ENCODE data around the gene TOMM6. TPM values are rescaled to one million over a fixed set of nuclear protein-coding genes. Genes with fewer than 3 reads are reported as not detected.

TOMM6 gene
- total and polyA plus RNA-seq, 4 donors = 48.2 to 123 (median 86.1) TPM

- TF ChIP-seq MAX (IDR thresholded peaks at IDR 0.05) (no peak), SP1 (IDR thresholded peaks at IDR 0.05) (no peak), EGR1 (IDR thresholded peaks at IDR 0.05; ENCODE audit: low read depth in 2 of 2) (no peak)
Measured at GRCh38 chr6:41790045-41790444, 2.6 kb downstream of the TOMM6 start (continued).

DNA sequence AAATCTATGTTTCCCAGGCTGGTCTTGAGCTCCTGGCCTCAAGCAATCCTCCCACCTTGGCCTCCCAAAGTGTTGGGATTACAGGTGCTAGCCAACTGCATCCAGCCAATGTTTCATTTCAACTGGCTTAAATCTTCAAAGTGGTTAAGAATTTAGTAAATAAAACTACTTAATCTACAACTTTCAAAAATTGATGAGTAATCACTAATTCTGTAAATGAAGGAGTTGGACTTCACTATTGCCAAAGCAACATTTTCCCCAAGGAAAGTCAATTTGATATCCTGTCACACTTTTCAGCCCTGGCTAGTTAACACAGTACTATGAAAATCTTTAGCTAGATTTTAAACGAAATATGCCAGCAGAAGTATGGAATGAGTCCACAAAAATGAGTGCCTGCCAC, 3.8 kb downstream of the TOMM6 start:
- DNase-seq (ENCODE audit: low spot score) = no peak
- WGBS = 86% methylated on average over 1 of the region's 1 CpG
- no peak overlapping the region for H3K27ac ChIP-seq (ENCODE audit: low read depth in 1 of 2, low read length in 2 of 2)

GRCh38 chr6:41791984-41792383, 4.5 kb downstream of the TOMM6 start:
- Histone ChIP-seq H3K36me3 (ENCODE audit: control insufficient read depth in 4 of 4, insufficient read depth in 3 of 4, low read depth in 1 of 4, low read length in 3 of 4) (peaks cover 1 to 35% (median 24%) of the 10 kb centered on the region in 4 donors), H3K4me3 (ENCODE audit: low read depth in 1 of 3, low read length in 3 of 3) (no peak overlapping the region), H3K27me3 (ENCODE audit: control insufficient read depth in 4 of 4, insufficient read depth in 4 of 4, low read length in 3 of 4) (no peaks in the 10 kb centered on the region), H3K4me1 (ENCODE audit: control insufficient read depth in 4 of 4, insufficient read depth in 4 of 4, low read length in 3 of 4) (peaks cover 5 to 11% (median 9%) of the 10 kb centered on the region in 4 donors), H3K9ac (ENCODE audit: low read depth in 1 of 2, low read length in 2 of 2) (no peak overlapping the region), H3K27ac (ENCODE audit: low read depth in 1 of 2, low read length in 2 of 2) (no peak overlapping the region), H3K9me3 (ENCODE audit: control insufficient read depth in 4 of 4, low read length in 3 of 4) (no peaks in the 10 kb centered on the region)
- no peak for DNase-seq (ENCODE audit: low spot score)
- 91% methylated on average over 4 of the region's 4 CpGs for WGBS
- no peak for TF ChIP-seq FOXA2 (IDR thresholded peaks at IDR 0.05)
- TF ChIP-seq, protein P1, sequence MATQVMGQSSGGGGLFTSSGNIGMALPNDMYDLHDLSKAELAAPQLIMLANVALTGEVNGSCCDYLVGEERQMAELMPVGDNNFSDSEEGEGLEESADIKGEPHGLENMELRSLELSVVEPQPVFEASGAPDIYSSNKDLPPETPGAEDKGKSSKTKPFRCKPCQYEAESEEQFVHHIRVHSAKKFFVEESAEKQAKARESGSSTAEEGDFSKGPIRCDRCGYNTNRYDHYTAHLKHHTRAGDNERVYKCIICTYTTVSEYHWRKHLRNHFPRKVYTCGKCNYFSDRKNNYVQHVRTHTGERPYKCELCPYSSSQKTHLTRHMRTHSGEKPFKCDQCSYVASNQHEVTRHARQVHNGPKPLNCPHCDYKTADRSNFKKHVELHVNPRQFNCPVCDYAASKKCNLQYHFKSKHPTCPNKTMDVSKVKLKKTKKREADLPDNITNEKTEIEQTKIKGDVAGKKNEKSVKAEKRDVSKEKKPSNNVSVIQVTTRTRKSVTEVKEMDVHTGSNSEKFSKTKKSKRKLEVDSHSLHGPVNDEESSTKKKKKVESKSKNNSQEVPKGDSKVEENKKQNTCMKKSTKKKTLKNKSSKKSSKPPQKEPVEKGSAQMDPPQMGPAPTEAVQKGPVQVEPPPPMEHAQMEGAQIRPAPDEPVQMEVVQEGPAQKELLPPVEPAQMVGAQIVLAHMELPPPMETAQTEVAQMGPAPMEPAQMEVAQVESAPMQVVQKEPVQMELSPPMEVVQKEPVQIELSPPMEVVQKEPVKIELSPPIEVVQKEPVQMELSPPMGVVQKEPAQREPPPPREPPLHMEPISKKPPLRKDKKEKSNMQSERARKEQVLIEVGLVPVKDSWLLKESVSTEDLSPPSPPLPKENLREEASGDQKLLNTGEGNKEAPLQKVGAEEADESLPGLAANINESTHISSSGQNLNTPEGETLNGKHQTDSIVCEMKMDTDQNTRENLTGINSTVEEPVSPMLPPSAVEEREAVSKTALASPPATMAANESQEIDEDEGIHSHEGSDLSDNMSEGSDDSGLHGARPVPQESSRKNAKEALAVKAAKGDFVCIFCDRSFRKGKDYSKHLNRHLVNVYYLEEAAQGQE (IDR thresholded peaks at IDR 0.05) = no peak
- TF ChIP-seq RAD21 (IDR thresholded peaks at IDR 0.05) = no peak
- no peak for TF ChIP-seq RXRA (IDR thresholded peaks at IDR 0.05)
- TF ChIP-seq YY1 (IDR thresholded peaks at IDR 0.05) = no peak
- TF ChIP-seq HNF4G (IDR thresholded peaks at IDR 0.05) = no peak
- no peak for TF ChIP-seq EGR1 (IDR thresholded peaks at IDR 0.05; ENCODE audit: low read depth in 2 of 2)

More for the DNA sequence above, 3.8 kb downstream of the TOMM6 start:
- no peak for TF ChIP-seq JUND (IDR thresholded peaks at IDR 0.05)
- H3K36me3 ChIP-seq (ENCODE audit: control insufficient read depth in 4 of 4, insufficient read depth in 3 of 4, low read depth in 1 of 4, low read length in 3 of 4) = peaks cover 1 to 35% (median 22%) of the 10 kb centered on the region in 4 donors
- peaks cover 5 to 11% (median 9%) of the 10 kb centered on the region in 4 donors for H3K4me1 ChIP-seq (ENCODE audit: control insufficient read depth in 4 of 4, insufficient read depth in 4 of 4, low read length in 3 of 4)
- no peaks in the 10 kb centered on the region for H3K27me3 ChIP-seq (ENCODE audit: control insufficient read depth in 4 of 4, insufficient read depth in 4 of 4, low read length in 3 of 4)
- no peak overlapping the region for H3K4me3 ChIP-seq (ENCODE audit: low read depth in 1 of 3, low read length in 3 of 3)
- no peaks in the 10 kb centered on the region for H3K9me3 ChIP-seq (ENCODE audit: control insufficient read depth in 4 of 4, low read length in 3 of 4)
- H3K9ac ChIP-seq (ENCODE audit: low read depth in 1 of 2, low read length in 2 of 2) = no peak overlapping the region

- H3K4me3 ChIP-seq (ENCODE audit: low read depth in 1 of 3, low read length in 3 of 3) = no peak overlapping the region
- H3K36me3 ChIP-seq (ENCODE audit: control insufficient read depth in 4 of 4, insufficient read depth in 3 of 4, low read depth in 1 of 4, low read length in 3 of 4) = peaks cover 1 to 21% (median 12%) of the 10 kb centered on the region in 4 donors
- WGBS = 87% methylated on average over 2 of the region's 2 CpGs
- DNase-seq (ENCODE audit: low spot score) = no peak
- no peaks in the 10 kb centered on the region for H3K9me3 ChIP-seq (ENCODE audit: control insufficient read depth in 4 of 4, low read length in 3 of 4)
- no peak overlapping the region for H3K27ac ChIP-seq (ENCODE audit: low read depth in 1 of 2, low read length in 2 of 2)
- no peak overlapping the region for H3K9ac ChIP-seq (ENCODE audit: low read depth in 1 of 2, low read length in 2 of 2)
- no peaks in the 10 kb centered on the region for H3K4me1 ChIP-seq (ENCODE audit: control insufficient read depth in 4 of 4, insufficient read depth in 4 of 4, low read length in 3 of 4)
- H3K27me3 ChIP-seq (ENCODE audit: control insufficient read depth in 4 of 4, insufficient read depth in 4 of 4, low read length in 3 of 4) = no peaks in the 10 kb centered on the region
- TF ChIP-seq, protein P2, sequence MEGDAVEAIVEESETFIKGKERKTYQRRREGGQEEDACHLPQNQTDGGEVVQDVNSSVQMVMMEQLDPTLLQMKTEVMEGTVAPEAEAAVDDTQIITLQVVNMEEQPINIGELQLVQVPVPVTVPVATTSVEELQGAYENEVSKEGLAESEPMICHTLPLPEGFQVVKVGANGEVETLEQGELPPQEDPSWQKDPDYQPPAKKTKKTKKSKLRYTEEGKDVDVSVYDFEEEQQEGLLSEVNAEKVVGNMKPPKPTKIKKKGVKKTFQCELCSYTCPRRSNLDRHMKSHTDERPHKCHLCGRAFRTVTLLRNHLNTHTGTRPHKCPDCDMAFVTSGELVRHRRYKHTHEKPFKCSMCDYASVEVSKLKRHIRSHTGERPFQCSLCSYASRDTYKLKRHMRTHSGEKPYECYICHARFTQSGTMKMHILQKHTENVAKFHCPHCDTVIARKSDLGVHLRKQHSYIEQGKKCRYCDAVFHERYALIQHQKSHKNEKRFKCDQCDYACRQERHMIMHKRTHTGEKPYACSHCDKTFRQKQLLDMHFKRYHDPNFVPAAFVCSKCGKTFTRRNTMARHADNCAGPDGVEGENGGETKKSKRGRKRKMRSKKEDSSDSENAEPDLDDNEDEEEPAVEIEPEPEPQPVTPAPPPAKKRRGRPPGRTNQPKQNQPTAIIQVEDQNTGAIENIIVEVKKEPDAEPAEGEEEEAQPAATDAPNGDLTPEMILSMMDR (IDR thresholded peaks at IDR 0.05; ENCODE audit: low read depth, low read length, missing input control) = no peak
- TF ChIP-seq ATF3 (IDR thresholded peaks at IDR 0.05) = no peak
- TF ChIP-seq ZBTB33 (IDR thresholded peaks at IDR 0.05) = no peak
- no peak for TF ChIP-seq RAD21 (IDR thresholded peaks at IDR 0.05)
- TF ChIP-seq FOXA2 (IDR thresholded peaks at IDR 0.05) = no peak
- TF ChIP-seq, protein P1 (IDR thresholded peaks at IDR 0.05) = no peak
- TF ChIP-seq GABPA (IDR thresholded peaks at IDR 0.05 in 1 of 2, conservative IDR thresholded peaks at IDR 0.05 in 1 of 2) = no peak
Measured at GRCh38 chr6:41796474-41796873, 9.0 kb downstream of the TOMM6 start.
